Measurements from ENCODE around the gene NFIX. TPM values are rescaled to one million over a fixed set of nuclear protein-coding genes. Genes with fewer than 3 reads are reported as not detected.

Gene NFIX
- total and polyA plus RNA-seq, 9 of the 15 experiments (the other 6 are each of a cell fraction or from before 2014, with no cell fraction given): 0.28 to 26.8 (median 5.4) TPM

GRCh38 chr19:13038306-13039210 lies 43.3 kb downstream of the NFIX start:
- ChIA-PET POLR2A (interaction anchor here (0.6 kb wide), 2 partner anchors 75 to 1458 kb away, joined by 3 to 4 read pairs; no protein-coding TSS in a partner anchor), CTCF (ENCODE audit: low intra/inter-chr PET ratio) (no interaction called here)
- FAIRE-seq: peak; percentile 23
- WGBS (ENCODE audit: insufficient coverage, low coverage, missing lambda C conversion rate): 87% methylated on average over 13 of the region's 13 CpGs
- Histone ChIP-seq H3K27me3 (ENCODE audit: control insufficient read depth in 2 of 2, insufficient read depth in 2 of 2, low read length in 2 of 2) (no peaks in the 10 kb centered on the region), H3K9me3 (replicated peaks; ENCODE audit: control insufficient read depth, insufficient read depth, low read depth, low read length) (no peaks in the 10 kb centered on the region), H3K9ac (ENCODE audit: insufficient read depth in 1 of 2, low read depth in 2 of 2, low read length in 2 of 2) (peak overlapping the region in 1 of 2 experiments; percentile 31; a peak in 1 of 4 replicates), H3K79me2 (ENCODE audit: control insufficient read depth, insufficient read depth, low read length) (peaks cover 12% of the 10 kb centered on the region), H2AFZ (ENCODE audit: low read depth, low read length) (no peak overlapping the region), H3K4me2 (ENCODE audit: insufficient read depth, low read length) (no peak overlapping the region), H3K9me1 (ENCODE audit: control insufficient read depth, insufficient read depth, low read length) (peaks cover 4% of the 10 kb centered on the region), H4K20me1 (replicated peaks; ENCODE audit: control insufficient read depth, insufficient read depth, low read length) (peaks cover 31% of the 10 kb centered on the region), H3K4me3 (no peak overlapping the region), H3K27ac (ENCODE audit: extremely low read depth, low read depth, low read length) (no peak overlapping the region), H3K36me3 (ENCODE audit: control insufficient read depth, insufficient read depth, low read length) (peaks cover 16% of the 10 kb centered on the region), H3K4me1 (replicated peaks in 1 of 2; ENCODE audit: control insufficient read depth in 2 of 2, insufficient read depth in 2 of 2, low read length in 2 of 2) (peaks cover 4 to 22% of the 10 kb centered on the region in 2 experiments; a peak in 3 of 5 replicates)
- TF ChIP-seq, protein P1, sequence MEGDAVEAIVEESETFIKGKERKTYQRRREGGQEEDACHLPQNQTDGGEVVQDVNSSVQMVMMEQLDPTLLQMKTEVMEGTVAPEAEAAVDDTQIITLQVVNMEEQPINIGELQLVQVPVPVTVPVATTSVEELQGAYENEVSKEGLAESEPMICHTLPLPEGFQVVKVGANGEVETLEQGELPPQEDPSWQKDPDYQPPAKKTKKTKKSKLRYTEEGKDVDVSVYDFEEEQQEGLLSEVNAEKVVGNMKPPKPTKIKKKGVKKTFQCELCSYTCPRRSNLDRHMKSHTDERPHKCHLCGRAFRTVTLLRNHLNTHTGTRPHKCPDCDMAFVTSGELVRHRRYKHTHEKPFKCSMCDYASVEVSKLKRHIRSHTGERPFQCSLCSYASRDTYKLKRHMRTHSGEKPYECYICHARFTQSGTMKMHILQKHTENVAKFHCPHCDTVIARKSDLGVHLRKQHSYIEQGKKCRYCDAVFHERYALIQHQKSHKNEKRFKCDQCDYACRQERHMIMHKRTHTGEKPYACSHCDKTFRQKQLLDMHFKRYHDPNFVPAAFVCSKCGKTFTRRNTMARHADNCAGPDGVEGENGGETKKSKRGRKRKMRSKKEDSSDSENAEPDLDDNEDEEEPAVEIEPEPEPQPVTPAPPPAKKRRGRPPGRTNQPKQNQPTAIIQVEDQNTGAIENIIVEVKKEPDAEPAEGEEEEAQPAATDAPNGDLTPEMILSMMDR (IDR thresholded peaks at IDR 0.05 in 2 of 3, conservative IDR thresholded peaks at IDR 0.05 in 1 of 3; ENCODE audit: insufficient read depth in 2 of 3, low read depth in 1 of 3, low read length in 3 of 3): peak; percentile 30 to 54 (median 38); a peak in 3 of 6 replicates
- TF ChIP-seq NR3C1 (CRISPR knock-in tag; IDR thresholded peaks at IDR 0.05): no peak
- no TSS peak for BruUV-seq (replicated peaks)
- in situ Hi-C loops (cut with MboI) (no loop called here), intact Hi-C loops (cut with micrococcal nuclease) (no loop called here)
- no peak for DNase-seq (ENCODE audit: extremely low read depth in 1 of 4, low spot score in 3 of 4)
- no peak for ATAC-seq
